Stimulated activated CD4-positive, alpha-beta T cell treated with anti-CD3 and anti-CD28 coated beads, TNF-alpha, amount 100 ng/mL, for 4 hours (primary cell): ENCODE measurements around the gene DMD.
"Not testable (repeated sequence)": the region's sequence is repeated elsewhere in the genome, so short reads cannot be mapped to it uniquely, and the experiment has no call there.

Experiments used
- DNase-seq, 3 experiments: peaks; one replicate each; pipeline ENCODE4 v3.0.0-alpha.2; 2020; ENCODE audit warnings: low read depth in 3 of 3

Gene DMD

GRCh38 chrX:33156152-33156726 is 55.1 kb downstream of the DMD start:
- no peak for DNase-seq

GRCh38 chrX:33149580-33149979 is 61.8 kb downstream of the DMD start:
- no peak for DNase-seq

DNA sequence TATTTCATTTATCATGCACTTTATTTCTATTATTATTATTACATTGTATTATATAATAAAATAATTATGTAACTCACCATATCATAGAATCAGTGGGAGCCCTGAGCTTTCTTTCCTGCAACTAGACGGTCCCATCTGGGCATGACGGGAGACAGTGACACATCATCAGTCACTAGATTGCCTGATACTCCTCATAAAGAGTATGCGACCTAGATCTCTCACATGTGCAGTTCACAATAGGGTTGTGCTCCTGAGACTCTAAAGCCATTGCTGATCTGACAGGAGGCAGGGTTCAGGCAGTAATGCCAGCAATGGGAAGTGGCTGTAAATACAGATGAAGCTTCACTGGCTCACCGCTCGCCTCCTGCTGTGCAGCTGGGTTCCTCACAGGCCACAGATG is 62.3 kb downstream of the DMD start:
- no peak for DNase-seq

GRCh38 chrX:33142331-33142730 is 69.0 kb downstream of the DMD start:
- DNase-seq: no peak

GRCh38 chrX:33138677-33139249 is 72.6 kb downstream of the DMD start:
- no peak for DNase-seq

GRCh38 chrX:33134164-33134563 is 77.2 kb downstream of the DMD start:
- DNase-seq: no peak

GRCh38 chrX:33133320-33133719 is 78.0 kb downstream of the DMD start:
- DNase-seq: no peak

DNA sequence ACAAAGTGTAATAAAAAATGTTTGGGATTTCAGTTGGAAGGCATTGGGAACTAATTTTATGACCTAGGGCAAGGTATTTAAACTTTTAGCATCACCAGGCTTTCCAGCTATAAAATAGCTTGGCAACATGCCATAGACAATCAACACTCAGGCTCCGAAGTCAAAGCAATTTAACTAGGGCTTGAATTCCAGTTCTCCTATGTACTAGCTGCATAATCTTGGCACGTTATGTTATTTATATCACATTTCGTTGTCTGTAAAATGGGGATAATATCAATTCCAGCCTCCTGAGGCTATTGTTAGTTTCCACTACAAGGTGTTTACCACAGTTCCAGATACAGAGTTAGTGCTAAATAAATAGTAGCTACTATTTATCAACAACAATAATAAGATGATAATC is 78.8 kb downstream of the DMD start:
- DNase-seq: no peak

DNA sequence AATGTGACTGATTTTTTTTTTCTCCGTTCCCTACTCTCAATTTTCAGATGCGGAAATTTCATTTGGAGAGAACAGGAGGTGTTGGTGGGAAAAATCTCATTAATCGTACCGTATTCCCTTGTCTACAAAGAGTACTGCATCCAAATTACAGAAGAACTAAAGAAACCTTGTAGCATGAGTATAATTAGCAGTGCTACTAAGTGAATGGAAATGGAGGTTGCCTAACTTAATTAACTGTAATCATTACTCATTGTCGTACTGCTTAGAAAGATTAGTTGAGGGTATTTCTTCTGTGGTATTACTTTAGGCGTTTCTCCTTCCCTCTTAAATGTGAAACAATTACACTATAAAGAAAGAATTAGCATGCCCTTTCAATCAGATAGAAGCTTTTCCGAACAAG is 81.7 kb downstream of the DMD start:
- no peak for DNase-seq

GRCh38 chrX:33128048-33128805 is 83.1 kb downstream of the DMD start:
- DNase-seq: no peak

- no peak for DNase-seq
Observed at GRCh38 chrX:33126469-33126868, 84.9 kb downstream of the DMD start.

- DNase-seq: no peak
Observed at GRCh38 chrX:33109858-33110257, 101.5 kb downstream of the DMD start.

DNA sequence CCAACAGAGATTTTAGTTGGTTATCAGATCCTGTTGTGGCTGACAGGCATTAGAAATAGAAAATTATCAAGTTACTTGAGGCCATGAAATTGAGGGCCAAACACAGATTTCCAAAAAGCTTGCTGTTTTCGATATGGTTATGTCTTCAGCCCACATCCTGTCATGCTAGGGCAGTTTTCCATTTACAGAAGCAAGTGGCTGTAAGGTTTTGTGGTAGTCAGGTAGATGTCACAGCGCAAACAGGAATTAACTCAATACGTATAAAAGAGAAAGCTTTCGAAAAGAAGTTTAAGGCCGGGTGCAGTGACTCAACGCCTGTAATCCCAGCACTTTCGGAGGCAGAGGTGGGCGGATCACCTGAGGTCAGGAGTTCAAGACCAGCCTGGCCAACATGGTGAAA is 104.6 kb downstream of the DMD start:
- DNase-seq: no peak

DNA sequence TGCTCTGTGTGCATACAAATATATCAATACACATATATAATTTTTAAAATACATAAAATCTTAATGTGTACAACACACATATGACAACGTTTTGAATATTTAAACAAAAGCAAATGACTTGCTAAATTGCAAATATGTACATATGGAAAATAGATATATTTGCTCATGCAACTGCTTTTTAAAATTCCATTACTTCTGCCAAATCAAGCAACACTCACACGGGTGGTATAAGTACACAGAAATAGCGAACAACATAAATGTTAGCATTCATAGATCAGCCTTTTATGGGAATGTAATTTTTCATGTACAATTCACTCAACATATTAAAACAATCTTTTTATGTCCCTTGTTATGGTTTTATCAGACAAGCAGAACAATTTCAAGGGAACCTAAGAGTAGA is 116.3 kb downstream of the DMD start:
- DNase-seq: no peak

DNA sequence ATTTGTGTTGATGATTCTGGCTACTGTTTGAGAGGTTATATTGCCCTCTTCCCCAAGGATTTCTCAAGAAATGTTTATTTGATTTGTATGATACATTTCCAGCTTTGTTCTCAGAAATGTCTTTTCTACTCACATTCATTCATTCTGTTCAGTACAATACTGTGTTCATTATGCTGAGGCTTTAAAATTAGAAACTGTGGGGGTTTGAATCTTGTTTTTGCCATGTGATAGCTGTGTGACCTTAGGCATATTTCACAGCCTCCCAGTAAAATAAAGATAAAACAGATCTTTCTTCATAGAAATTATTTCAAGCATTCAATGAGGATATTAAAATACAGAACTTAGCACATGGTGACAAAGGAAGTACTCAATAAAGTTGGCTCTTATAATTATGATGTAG is 123.9 kb downstream of the DMD start:
- DNase-seq: no peak

GRCh38 chrX:33086886-33087285 is 124.5 kb downstream of the DMD start:
- no peak for DNase-seq

GRCh38 chrX:33082371-33082770 is 129.0 kb downstream of the DMD start:
- no peak for DNase-seq

DNA sequence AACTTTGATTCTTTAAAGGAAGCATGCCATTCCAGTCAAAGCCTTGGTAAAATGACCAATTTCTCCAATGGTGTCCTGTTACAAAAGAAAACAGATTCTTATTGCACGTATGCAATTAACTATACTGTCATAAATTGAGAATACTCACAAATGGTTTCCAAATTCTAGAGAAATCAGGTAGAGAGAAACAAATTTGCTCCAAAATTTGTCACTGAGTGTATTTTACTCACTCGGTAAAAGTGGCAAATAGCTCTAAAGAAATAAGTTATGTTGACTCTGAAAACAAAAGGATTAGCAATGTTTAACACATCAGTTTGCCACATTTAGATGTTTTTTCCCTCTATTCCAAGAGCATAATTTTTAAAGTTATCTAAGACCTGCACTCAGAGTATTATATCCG is 133.1 kb downstream of the DMD start:
- DNase-seq: no peak

DNA sequence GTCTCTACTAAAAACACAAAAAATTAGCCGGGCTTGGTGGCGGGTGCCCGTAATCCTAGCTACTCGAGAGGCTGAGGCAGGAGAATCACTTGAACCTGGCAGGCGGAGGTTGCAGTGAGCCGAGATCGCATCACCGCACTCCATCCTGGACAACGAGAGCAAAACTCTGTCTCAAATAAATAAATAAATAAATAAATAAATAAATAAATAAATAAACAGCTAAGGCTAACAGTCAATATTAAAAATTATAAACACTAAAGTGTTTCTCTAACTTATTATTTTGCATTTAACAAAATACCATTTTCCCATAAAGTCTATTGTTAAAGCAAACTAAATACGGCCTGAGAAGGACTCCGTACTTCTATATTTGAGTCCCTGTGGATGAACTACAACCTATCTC is 137.7 kb downstream of the DMD start:
- DNase-seq: not testable (repeated sequence)

DNA sequence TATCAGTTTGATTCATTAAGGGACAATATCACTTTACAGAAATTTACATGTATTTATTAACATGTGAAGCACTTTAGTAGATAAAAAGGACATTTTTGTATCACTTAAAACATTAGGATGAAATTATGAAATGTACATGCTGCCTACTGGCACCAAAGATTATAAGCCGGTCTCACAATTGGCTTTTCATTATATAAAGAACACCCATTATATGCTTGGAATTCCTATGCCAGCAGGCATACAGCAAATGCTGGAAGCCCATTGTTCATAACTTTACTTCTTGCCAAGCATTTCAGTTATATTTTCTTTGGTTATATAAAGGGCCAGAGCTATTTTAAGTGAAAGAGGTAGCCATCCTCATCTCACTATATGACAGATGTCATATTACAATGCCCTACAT is 145.9 kb downstream of the DMD start:
- DNase-seq: no peak

- DNase-seq: no peak
Observed at GRCh38 chrX:33062041-33062440, 149.3 kb downstream of the DMD start.

DNA sequence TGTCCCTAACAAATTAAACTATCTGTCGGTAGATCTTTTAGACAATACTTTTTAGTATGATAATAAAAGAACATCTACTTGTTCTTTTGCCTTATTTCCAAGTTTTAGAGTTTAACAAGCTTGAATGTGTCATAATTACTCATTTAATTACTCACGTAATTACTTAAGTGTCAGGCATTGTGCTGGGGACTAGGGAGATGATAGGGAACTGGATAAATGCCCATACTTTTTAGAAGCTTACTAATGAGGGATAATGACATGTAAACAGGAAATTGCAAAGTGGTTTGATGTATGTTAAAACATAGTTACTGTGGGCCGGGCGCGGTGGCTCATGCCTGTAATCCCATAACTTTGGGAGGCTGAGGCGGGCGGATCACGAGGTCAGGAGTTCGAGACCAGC is 158.3 kb downstream of the DMD start:
- no peak for DNase-seq

GRCh38 chrX:33045882-33046281 is 165.5 kb downstream of the DMD start:
- no peak for DNase-seq

- DNase-seq: no peak
Observed at GRCh38 chrX:33045245-33045644, 166.1 kb downstream of the DMD start.
